ENCODE measurements around the gene RGN.
"Not testable (repeated sequence)": the region's sequence is repeated elsewhere in the genome, so short reads cannot be mapped to it uniquely, and the experiment has no call there.

The RGN gene

GRCh38 chrX:47078129-47079043, at the start of gene RGN:
RGN (plus strand) TSS chrX:47078443; CDS start chrX:47081145, 2,702 bp downstream.
- DNase-seq: no peak

GRCh38 chrX:47030339-47030738, 47.9 kb upstream of the RGN start:
- DNase-seq: peak in 1 of 2 donors; percentile 33

DNA sequence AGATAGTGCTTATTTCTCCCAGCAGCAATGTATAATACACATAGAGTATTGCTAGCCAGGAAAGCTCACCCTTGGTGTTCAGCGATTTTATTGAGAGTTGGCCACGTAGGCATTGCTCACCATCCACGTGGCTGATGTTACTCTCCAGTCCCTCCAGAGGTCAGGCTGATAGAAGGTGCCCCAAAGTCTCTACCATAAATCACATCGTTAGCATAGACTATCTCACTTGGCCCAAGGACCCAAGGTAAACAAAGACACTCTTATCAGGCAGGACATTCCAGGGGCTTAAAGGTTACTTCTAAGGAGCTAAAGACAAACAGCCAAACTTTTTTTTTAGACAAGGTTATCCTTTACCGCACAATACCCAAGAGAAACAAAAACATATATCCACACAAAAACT, 30.3 kb upstream of the RGN start:
- DNase-seq: no peak

- DNase-seq: no peak
Measured at GRCh38 chrX:47059142-47059874, 18.9 kb upstream of the RGN start.

GRCh38 chrX:47060708-47061107, 17.5 kb upstream of the RGN start:
- DNase-seq: no peak

DNA sequence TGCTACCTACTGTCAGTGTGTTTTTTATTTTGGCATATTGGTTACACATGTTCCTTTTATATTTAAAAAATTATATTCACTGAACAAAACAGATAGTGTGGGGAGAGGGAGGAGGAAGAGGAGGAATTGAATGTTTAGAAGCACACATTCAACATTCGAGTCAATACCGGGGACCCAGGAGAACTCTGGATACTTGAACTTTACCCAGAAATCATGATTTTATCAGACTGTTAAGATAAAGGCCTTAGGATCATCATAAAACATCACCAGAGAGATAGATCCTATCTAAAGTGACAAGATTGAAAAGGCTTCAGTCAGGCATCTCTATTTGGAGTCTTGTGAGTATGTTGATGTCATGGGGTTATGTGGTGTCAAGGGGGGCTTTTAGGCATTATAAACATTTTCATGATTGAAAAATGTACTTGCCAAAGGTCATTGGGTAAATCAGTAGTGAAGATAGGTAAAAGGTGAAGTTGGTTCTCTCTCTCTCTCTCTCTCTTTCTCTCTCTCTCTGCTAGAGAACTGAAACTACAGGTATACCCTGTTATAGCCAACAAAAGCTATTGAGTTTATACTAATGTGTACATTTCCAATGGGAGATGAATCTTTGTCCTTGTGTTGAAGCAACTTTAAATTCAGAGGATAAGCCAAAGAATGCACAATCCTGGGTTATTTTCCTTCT, 16.9 kb upstream of the RGN start:
- no peak for DNase-seq

GRCh38 chrX:47063179-47063578, 15.1 kb upstream of the RGN start:
- no peak for DNase-seq

GRCh38 chrX:47068214-47068613, 10.0 kb upstream of the RGN start:
- DNase-seq: no peak

- no peak for DNase-seq
Measured at GRCh38 chrX:47068720-47069119, 9.5 kb upstream of the RGN start.

- DNase-seq: no peak
Measured at GRCh38 chrX:47080215-47080914, 2.1 kb downstream of the RGN start.

GRCh38 chrX:47080915-47081236, 2.6 kb downstream of the RGN start:
- DNase-seq: no peak

GRCh38 chrX:47091149-47091775, 13.0 kb downstream of the RGN start:
- no peak for DNase-seq

- DNase-seq: no peak
Measured at GRCh38 chrX:47093248-47093647, 15.0 kb downstream of the RGN start.

DNA sequence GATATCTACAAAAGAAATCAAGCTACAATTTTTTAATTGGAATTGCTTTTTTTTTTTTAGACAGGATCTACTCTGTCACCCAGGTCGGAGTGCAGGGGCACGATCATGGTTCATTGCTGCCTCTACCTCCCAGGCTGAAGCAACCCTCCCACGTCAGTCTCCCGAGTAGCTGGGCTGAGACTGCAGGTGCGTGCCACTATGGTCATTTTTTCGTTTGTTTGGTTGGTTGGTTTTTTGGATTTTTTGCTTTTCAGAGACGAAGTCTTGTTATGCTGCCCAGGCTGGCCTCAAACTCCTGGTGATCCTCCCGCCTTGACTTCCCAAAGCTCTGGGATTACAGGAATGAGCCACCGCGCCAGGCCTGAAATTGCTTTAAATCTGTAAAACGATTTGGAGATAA, 15.6 kb downstream of the RGN start:
- DNase-seq: no peak

DNA sequence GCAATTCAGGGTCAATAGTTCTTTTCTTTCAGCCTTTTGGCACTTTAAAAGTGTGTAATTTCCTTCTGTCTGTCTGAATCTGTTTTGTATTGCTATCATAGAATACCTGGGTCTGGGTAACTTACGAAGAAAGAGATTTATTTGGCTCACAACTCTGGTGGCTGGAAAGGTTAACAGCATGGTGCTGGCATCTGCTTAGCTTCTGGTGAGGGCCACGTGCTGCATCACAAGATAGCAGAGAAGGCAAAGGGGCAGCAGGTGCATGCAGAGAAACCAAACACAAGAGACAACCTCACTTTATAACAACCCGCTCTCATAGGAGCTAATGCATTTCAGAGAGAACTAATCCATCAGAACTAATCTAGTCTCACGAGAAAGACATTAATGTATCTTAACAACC, 18.8 kb downstream of the RGN start:
- DNase-seq: no peak

DNA sequence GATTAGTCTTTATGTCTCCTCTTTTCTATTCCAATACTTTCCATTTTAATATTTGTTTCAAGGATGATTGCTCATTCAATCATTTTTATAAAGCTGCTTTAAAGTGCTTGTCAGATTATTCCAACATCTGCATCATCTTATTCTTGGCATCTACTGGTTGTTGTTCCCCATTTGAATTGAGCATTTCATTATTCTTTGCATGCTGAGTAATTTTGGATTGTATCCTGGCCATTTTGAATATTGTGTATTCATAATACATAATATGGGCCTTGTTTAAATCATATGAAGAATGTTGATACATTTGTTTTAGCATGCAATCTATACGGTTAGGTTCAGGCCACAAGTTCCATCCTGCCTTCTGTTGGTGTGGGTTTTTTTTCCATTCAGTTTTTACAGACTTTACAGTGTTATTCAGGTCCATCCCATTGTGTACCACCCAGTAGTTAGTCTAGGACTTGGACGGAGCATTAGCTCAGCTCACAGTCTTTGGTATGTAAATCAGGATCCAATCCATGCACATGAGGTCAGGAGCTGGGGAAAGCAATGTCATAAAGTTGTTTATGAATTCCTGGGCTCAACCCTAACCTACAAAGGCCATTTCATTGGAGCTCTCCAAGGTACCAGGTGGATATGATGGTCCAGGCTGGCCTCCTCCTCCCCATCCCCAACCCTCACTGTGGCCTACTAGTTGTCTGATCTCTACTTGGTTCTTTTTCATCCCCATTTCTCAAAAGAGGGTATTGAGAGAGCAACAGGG, 20.3 kb downstream of the RGN start:
- DNase-seq: no peak

DNA sequence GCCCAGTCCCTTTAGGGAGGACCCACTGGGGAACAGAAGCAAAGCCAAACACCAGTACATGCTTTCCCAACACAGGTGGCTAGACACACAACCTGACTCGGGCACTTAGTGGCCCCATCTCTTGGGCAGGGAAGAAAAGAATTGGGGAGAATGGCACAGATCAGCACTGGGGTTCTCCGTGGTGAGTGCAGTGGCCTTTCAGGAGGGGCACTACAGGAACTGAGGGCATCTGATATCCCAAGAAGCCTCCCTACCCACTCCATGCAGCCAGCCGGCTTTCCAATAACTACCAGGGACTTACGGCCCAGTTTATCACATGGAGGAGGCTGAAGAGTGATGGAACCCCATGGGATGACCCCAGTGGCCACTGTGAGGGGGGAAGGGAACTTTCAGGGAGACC, 23.0 kb downstream of the RGN start:
- DNase-seq: no peak

- not testable (repeated sequence) for DNase-seq
Measured at GRCh38 chrX:47110936-47111615, 32.8 kb downstream of the RGN start.

- DNase-seq: no peak
Measured at GRCh38 chrX:47112316-47112954, 34.2 kb downstream of the RGN start.

DNA sequence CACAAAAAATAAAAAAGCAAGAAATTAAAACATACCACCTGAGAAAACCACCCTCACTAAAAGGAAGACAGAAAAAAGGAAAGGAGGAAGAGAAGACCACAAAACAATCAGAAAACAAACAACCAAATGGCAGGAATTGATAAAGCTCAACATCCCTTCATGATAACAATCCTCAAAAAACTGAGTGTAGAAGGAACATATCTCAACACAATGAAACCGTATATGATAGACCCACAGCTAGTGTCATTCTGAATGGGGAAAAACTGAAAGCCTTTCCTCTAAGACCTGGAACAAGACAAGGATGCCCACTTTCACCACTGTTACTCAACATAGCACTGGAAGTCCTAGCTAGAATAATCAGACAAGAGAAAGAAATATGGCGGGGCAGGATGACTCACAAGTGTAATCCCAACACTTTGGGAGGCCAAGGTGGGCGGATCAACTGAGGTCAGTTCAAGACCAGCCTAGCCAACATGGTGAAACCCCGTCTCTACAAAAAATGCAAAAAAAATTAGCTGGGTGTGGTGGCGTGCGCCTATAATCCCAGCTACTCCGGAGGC, 38.4 kb downstream of the RGN start:
- DNase-seq: not testable (repeated sequence)

Measured in activated CD4-positive, alpha-beta T cell treated with anti-CD3 and anti-CD28 coated beads for 4 hours (primary cell).